Keratinocyte (primary cell): ENCODE data around the gene BABAM2. TPM values are rescaled to one million over a fixed set of nuclear protein-coding genes. Genes with fewer than 3 reads are reported as not detected.

ENCODE experiments used
- DNase-seq: peaks from one replicate; pipeline ENCODE4 v3.0.0-alpha.2; 2011; ENCODE audit warnings: low read depth, missing footprints, low spot score
- FAIRE-seq: peaks from 2 replicates; lab custom pipeline; 2011; peaks lifted over from hg19 to GRCh38; lab: Jason Lieb, UNC
- H2AFZ ChIP-seq: 2 replicates; pipeline ENCODE4 v1.6.0; 2012; ENCODE audit warnings: low read length, control low read depth, inconsistent platforms; ENCODE audit not compliant: control insufficient read depth
- H3K27ac ChIP-seq: 2 replicates; pipeline ENCODE4 v1.5.1; 2011; ENCODE audit warnings: low read length; ENCODE audit not compliant: control insufficient read depth, insufficient read depth
- H3K27me3 ChIP-seq: 3 replicates; pipeline ENCODE4 v1.6.0; 2011; ENCODE audit warnings: low read length; ENCODE audit not compliant: control insufficient read depth, insufficient read depth; ENCODE audit errors: extremely low read depth
- H3K36me3 ChIP-seq, 2 experiments: 2 replicates in 1 of 2; 3 replicates in 1 of 2; pipeline ENCODE4 v1.5.1; 2011; ENCODE audit warnings: low read length in 2 of 2, mild to moderate bottlenecking in 1 of 2; ENCODE audit not compliant: control insufficient read depth in 2 of 2, insufficient read depth in 2 of 2; ENCODE audit errors: extremely low read depth in 1 of 2
- H3K4me1 ChIP-seq: 3 replicates; pipeline ENCODE4 v1.5.1; 2011; ENCODE audit warnings: low read length; ENCODE audit not compliant: control insufficient read depth, insufficient read depth; ENCODE audit errors: extremely low read depth
- H3K4me2 ChIP-seq: 3 replicates; pipeline ENCODE4 v1.6.0; 2011; ENCODE audit warnings: low read depth, low read length; ENCODE audit not compliant: control insufficient read depth, insufficient read depth; ENCODE audit errors: extremely low read depth
- H3K4me3 ChIP-seq, 3 experiments: fragments of 200-600 bp in 1 of 3; sonication (generic) in 1 of 3; 2 replicates in 2 of 3; 3 replicates in 1 of 3; pipeline ENCODE4 v1.5.1; 2011 to 2016; ENCODE audit warnings: low read length in 3 of 3, mild to moderate bottlenecking in 3 of 3, control low read depth in 2 of 3, inconsistent platforms in 1 of 3, low read depth in 1 of 3, mixed read lengths in 1 of 3, mixed run types in 1 of 3, moderate library complexity in 1 of 3; ENCODE audit not compliant: control insufficient read depth in 2 of 3, insufficient read depth in 2 of 3; ENCODE audit errors: extremely low read depth in 1 of 3
- H3K79me2 ChIP-seq: 2 replicates; pipeline ENCODE4 v1.6.0; 2012; ENCODE audit warnings: low read length; ENCODE audit not compliant: control insufficient read depth, insufficient read depth
- H3K9ac ChIP-seq: 3 replicates; pipeline ENCODE4 v1.6.0; 2011; ENCODE audit warnings: low read length; ENCODE audit not compliant: control insufficient read depth, insufficient read depth; ENCODE audit errors: extremely low read depth
- H3K9me1 ChIP-seq: 3 replicates; pipeline ENCODE4 v1.6.0; 2011; ENCODE audit warnings: low read length; ENCODE audit not compliant: control insufficient read depth, insufficient read depth; ENCODE audit errors: extremely low read depth
- H3K9me3 ChIP-seq: 2 replicates; pipeline ENCODE4 v1.5.1; 2012; ENCODE audit warnings: low read depth, low read length; ENCODE audit not compliant: control insufficient read depth
- H4K20me1 ChIP-seq: 3 replicates; pipeline ENCODE4 v1.6.0; 2011; ENCODE audit warnings: low read length; ENCODE audit not compliant: control insufficient read depth, insufficient read depth; ENCODE audit errors: extremely low read depth
- CTCF ChIP-seq, 3 experiments: IDR thresholded peaks in 1 of 3; conservative IDR thresholded peaks in 1 of 3; optimal IDR thresholded peaks in 1 of 3; 2 replicates in 2 of 3; 3 replicates in 1 of 3; pipeline versions ENCODE3 to v1.5.1; 2011; ENCODE audit warnings: low read length in 3 of 3, mild to moderate bottlenecking in 3 of 3, moderate library complexity in 2 of 3, control low read depth in 1 of 3, inconsistent platforms in 1 of 3; ENCODE audit not compliant: insufficient read depth in 2 of 3; ENCODE audit errors: extremely low read depth in 1 of 3
- EZH2 ChIP-seq: IDR thresholded peaks from one replicate; pipeline ENCODE4 v1.6.1; 2012; ENCODE audit warnings: inconsistent platforms, mild to moderate bottlenecking, low read length, moderate library complexity
- dilution Hi-C: fragments of 300-500 bp; cut with MboI; formaldehyde crosslinking; loops from one replicate; pipeline ENCODE4 v1.7.0; 2020; ENCODE audit warnings: low sequenced_read_pairs; ENCODE audit not compliant: extremely low pct_ligation_motif_present
- polyA plus RNA-seq, 5 experiments: library from polyadenylated mRNA; depleted of rRNA in 3 of 5; stranded (reverse) in 3 of 5; stranded (forward) in 1 of 5; unstranded in 1 of 5; fragments of >200 nt; gene quantifications; 1 replicate in 1 of 5; 2 replicates in 3 of 5; 3 replicates in 1 of 5; pipeline versions ENCODE4 v1.2.1 to v1.2.3, GENCODE V29; 2011 to 2012; ENCODE audit warnings: missing spikeins in 2 of 5, low read depth in 1 of 5, low replicate concordance in 1 of 5

BABAM2 gene
- polyA plus RNA-seq, 1 donor (not counting 4 experiments of a cell fraction or from before 2014, with no cell fraction given) = 29.8 TPM

DNA sequence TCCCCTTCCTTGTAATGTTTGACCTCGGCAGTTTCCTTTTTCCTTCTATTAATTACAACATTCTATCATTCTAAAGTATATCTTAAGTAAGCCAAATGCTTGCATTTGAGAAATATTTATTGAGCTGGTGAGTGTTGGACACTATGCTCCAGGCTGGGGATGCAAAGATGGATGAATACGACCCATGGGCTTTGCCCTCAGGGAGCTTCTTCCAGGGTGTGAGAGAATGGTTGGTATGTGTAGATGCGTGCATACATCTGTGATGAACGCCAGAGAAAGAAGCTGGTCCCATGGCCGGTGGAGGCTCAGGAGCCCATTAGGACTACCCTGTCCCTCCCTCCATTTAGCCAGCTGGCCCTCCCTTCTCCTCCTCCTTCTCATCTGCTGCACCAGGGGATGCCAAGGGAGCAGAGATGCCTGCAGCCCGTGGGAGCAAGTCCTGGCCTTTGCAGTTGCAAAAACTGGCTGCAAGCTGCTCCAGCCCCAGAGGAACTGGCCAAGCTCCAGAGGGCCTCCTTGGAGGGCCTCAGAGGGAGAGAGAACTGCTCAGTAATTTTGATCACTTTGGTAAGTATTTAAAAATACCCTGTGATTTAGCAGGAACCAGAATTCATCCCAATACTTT, 436.5 kb downstream of the BABAM2 start:
- Histone ChIP-seq H3K9me3 (no peaks in the 10 kb centered on the region), H2AFZ (no peak overlapping the region), H3K4me1 (peaks cover 10% of the 10 kb centered on the region), H3K79me2 (no peaks in the 10 kb centered on the region), H3K27ac (no peak overlapping the region), H3K27me3 (no peaks in the 10 kb centered on the region), H3K4me3 (no peak overlapping the region), H4K20me1 (no peaks in the 10 kb centered on the region), H3K9me1 (no peaks in the 10 kb centered on the region), H3K4me2 (no peak overlapping the region), H3K9ac (no peak overlapping the region), H3K36me3 (no peaks in the 10 kb centered on the region)
- FAIRE-seq (no peak), DNase-seq (no peak)
- dilution Hi-C loops = no loop called here
- TF ChIP-seq EZH2 (no peak), CTCF (optimal IDR thresholded peaks at IDR 0.05 in 1 of 3, IDR thresholded peaks at IDR 0.05 in 1 of 3, conservative IDR thresholded peaks at IDR 0.05 in 1 of 3; ENCODE audit: extremely low read depth in 1 of 3, insufficient read depth in 2 of 3, low read length in 3 of 3) (no peak)

GRCh38 chr2:28327581-28327955, 437.0 kb downstream of the BABAM2 start:
- Histone ChIP-seq H4K20me1 (no peaks in the 10 kb centered on the region), H2AFZ (no peak overlapping the region), H3K4me1 (peaks cover 10% of the 10 kb centered on the region), H3K27ac (no peak overlapping the region), H3K9me3 (no peaks in the 10 kb centered on the region), H3K4me2 (no peak overlapping the region), H3K4me3 (no peak overlapping the region), H3K27me3 (no peaks in the 10 kb centered on the region), H3K79me2 (no peaks in the 10 kb centered on the region), H3K9ac (no peak overlapping the region), H3K9me1 (no peaks in the 10 kb centered on the region), H3K36me3 (no peaks in the 10 kb centered on the region)
- no peak for DNase-seq
- FAIRE-seq = no peak
- TF ChIP-seq EZH2 = no peak
- TF ChIP-seq CTCF (optimal IDR thresholded peaks at IDR 0.05 in 1 of 3, IDR thresholded peaks at IDR 0.05 in 1 of 3, conservative IDR thresholded peaks at IDR 0.05 in 1 of 3; ENCODE audit: extremely low read depth in 1 of 3, insufficient read depth in 2 of 3, low read length in 3 of 3) = no peak
- dilution Hi-C loops = no loop called here
